ENCODE data around the gene SH2B3. TPM values are rescaled to one million over a fixed set of nuclear protein-coding genes. Genes with fewer than 3 reads are reported as not detected.

The SH2B3 gene
- total and polyA plus RNA-seq, 9 of the 15 experiments (the other 6 are each of a cell fraction or from before 2014, with no cell fraction given), result 10.8 to 75.3 (median 37.4) TPM

DNA sequence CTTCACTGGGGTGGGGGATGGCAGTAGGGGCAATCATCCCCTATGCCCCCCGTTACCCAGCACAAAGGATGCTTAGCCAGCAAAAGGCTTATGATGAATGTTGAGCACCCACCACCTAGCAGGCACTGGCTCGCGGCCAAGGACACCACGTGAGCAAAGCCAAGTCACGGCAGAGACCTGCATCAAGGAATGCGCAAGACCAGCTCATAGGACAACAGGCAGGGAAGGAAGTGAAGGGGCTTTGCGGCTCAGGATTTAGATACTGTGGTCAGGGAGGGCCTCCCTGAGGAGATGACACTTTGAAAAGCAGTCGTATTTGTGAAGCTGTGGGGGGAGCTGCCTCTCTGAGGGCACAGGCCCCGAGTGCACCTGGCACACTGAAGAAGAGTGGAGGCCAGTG lies 32.8 kb downstream of the SH2B3 start:
- BruUV-seq (replicated peaks), result no TSS peak
- 49% methylated on average over 9 of the region's 9 CpGs for WGBS (ENCODE audit: insufficient coverage, low coverage, missing lambda C conversion rate)
- Histone ChIP-seq H2AFZ (ENCODE audit: low read depth, low read length) (no peak overlapping the region), H3K27me3 (ENCODE audit: control insufficient read depth in 2 of 2, insufficient read depth in 2 of 2, low read length in 2 of 2) (no peaks in the 10 kb centered on the region), H3K4me1 (replicated peaks in 1 of 2; ENCODE audit: control insufficient read depth in 2 of 2, insufficient read depth in 2 of 2, low read length in 2 of 2) (peaks cover 16 to 42% of the 10 kb centered on the region in 2 experiments), H3K9me1 (ENCODE audit: control insufficient read depth, insufficient read depth, low read length) (peaks cover 3% of the 10 kb centered on the region), H3K9ac (ENCODE audit: insufficient read depth in 1 of 2, low read depth in 2 of 2, low read length in 2 of 2) (peak overlapping the region in 1 of 2 experiments; percentile 84; a peak in 2 of 4 replicates), H3K27ac (ENCODE audit: extremely low read depth, low read depth, low read length) (peak overlapping the region; percentile 53; the same call in 2 of the 3 replicates), H3K9me3 (replicated peaks; ENCODE audit: control insufficient read depth, insufficient read depth, low read depth, low read length) (no peaks in the 10 kb centered on the region), H4K20me1 (replicated peaks; ENCODE audit: control insufficient read depth, insufficient read depth, low read length) (peaks cover 61% of the 10 kb centered on the region), H3K4me3 (no peak overlapping the region), H3K79me2 (ENCODE audit: control insufficient read depth, insufficient read depth, low read length) (peaks cover 95% of the 10 kb centered on the region), H3K4me2 (ENCODE audit: insufficient read depth, low read length) (peak overlapping the region; percentile 20; the same call in 1 of the 2 replicates), H3K36me3 (ENCODE audit: control insufficient read depth, insufficient read depth, low read length) (peaks cover 82% of the 10 kb centered on the region; the same call in 2 of the 3 replicates)
- ChIA-PET POLR2A (interaction anchor here (0.6 to 1.6 kb wide), 6 partner anchors 9 to 55 kb away, joined by 3 read pairs; no protein-coding TSS in a partner anchor), CTCF (ENCODE audit: low intra/inter-chr PET ratio) (interaction anchor here (0.7 kb wide), 1 partner anchor 42 kb away, joined by 3 read pairs; no protein-coding TSS in a partner anchor)
- no peak; the same call in 2 of the 3 replicates for ATAC-seq
- peak in 1 of 4 experiments; percentile 50 for DNase-seq (ENCODE audit: extremely low read depth in 1 of 4, low spot score in 3 of 4)
- intact Hi-C loops (cut with micrococcal nuclease) (no loop called here), in situ Hi-C loops (cut with MboI) (no loop called here)
- FAIRE-seq, result peak; percentile 11
- TF ChIP-seq ZNF263 (CRISPR knock-in tag; IDR thresholded peaks at IDR 0.05; ENCODE audit: borderline replicate concordance) (no peak), CBX2 (IDR thresholded peaks at IDR 0.05; ENCODE audit: insufficient read depth, low read length, poor library complexity, severe bottlenecking) (no peak), NCOA1 (IDR thresholded peaks at IDR 0.05; ENCODE audit: low read depth) (no peak), MED1 (CRISPR knock-in tag; IDR thresholded peaks at IDR 0.05; ENCODE audit: borderline replicate concordance) (no peak), EGR1 (conservative IDR thresholded peaks at IDR 0.05) (no peak), TAF9B (IDR thresholded peaks at IDR 0.05; ENCODE audit: partially characterized antibody) (no peak), ZNF431 (CRISPR knock-in tag; IDR thresholded peaks at IDR 0.05) (no peak), NFIC (IDR thresholded peaks at IDR 0.05) (peak; percentile 85), ZNF384 (IDR thresholded peaks at IDR 0.05; ENCODE audit: low read depth, low read length) (no peak), DACH1 (IDR thresholded peaks at IDR 0.05; ENCODE audit: partially characterized antibody) (no peak)
- TF ChIP-seq, protein P1, sequence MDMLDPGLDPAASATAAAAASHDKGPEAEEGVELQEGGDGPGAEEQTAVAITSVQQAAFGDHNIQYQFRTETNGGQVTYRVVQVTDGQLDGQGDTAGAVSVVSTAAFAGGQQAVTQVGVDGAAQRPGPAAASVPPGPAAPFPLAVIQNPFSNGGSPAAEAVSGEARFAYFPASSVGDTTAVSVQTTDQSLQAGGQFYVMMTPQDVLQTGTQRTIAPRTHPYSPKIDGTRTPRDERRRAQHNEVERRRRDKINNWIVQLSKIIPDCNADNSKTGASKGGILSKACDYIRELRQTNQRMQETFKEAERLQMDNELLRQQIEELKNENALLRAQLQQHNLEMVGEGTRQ (CRISPR knock-in tag; IDR thresholded peaks at IDR 0.05), result peak; percentile 44
- TF ChIP-seq, protein P2, sequence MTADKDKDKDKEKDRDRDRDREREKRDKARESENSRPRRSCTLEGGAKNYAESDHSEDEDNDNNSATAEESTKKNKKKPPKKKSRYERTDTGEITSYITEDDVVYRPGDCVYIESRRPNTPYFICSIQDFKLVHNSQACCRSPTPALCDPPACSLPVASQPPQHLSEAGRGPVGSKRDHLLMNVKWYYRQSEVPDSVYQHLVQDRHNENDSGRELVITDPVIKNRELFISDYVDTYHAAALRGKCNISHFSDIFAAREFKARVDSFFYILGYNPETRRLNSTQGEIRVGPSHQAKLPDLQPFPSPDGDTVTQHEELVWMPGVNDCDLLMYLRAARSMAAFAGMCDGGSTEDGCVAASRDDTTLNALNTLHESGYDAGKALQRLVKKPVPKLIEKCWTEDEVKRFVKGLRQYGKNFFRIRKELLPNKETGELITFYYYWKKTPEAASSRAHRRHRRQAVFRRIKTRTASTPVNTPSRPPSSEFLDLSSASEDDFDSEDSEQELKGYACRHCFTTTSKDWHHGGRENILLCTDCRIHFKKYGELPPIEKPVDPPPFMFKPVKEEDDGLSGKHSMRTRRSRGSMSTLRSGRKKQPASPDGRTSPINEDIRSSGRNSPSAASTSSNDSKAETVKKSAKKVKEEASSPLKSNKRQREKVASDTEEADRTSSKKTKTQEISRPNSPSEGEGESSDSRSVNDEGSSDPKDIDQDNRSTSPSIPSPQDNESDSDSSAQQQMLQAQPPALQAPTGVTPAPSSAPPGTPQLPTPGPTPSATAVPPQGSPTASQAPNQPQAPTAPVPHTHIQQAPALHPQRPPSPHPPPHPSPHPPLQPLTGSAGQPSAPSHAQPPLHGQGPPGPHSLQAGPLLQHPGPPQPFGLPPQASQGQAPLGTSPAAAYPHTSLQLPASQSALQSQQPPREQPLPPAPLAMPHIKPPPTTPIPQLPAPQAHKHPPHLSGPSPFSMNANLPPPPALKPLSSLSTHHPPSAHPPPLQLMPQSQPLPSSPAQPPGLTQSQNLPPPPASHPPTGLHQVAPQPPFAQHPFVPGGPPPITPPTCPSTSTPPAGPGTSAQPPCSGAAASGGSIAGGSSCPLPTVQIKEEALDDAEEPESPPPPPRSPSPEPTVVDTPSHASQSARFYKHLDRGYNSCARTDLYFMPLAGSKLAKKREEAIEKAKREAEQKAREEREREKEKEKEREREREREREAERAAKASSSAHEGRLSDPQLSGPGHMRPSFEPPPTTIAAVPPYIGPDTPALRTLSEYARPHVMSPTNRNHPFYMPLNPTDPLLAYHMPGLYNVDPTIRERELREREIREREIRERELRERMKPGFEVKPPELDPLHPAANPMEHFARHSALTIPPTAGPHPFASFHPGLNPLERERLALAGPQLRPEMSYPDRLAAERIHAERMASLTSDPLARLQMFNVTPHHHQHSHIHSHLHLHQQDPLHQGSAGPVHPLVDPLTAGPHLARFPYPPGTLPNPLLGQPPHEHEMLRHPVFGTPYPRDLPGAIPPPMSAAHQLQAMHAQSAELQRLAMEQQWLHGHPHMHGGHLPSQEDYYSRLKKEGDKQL (CRISPR knock-in tag; IDR thresholded peaks at IDR 0.05; ENCODE audit: borderline replicate concordance), result no peak
- TF ChIP-seq, protein P3, sequence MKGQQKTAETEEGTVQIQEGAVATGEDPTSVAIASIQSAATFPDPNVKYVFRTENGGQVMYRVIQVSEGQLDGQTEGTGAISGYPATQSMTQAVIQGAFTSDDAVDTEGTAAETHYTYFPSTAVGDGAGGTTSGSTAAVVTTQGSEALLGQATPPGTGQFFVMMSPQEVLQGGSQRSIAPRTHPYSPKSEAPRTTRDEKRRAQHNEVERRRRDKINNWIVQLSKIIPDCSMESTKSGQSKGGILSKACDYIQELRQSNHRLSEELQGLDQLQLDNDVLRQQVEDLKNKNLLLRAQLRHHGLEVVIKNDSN (CRISPR knock-in tag; IDR thresholded peaks at IDR 0.05), result peak; percentile 81
- TF ChIP-seq, protein P4, sequence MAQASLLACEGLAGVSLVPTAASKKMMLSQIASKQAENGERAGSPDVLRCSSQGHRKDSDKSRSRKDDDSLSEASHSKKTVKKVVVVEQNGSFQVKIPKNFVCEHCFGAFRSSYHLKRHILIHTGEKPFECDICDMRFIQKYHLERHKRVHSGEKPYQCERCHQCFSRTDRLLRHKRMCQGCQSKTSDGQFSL (CRISPR knock-in tag; IDR thresholded peaks at IDR 0.05), result 0 out of 2 replicates have a peak, but pooled peaks have one; percentile 12
- TF ChIP-seq, protein P4 (tag; IDR thresholded peaks at IDR 0.05), result no peak
